Endothelial cell of umbilical vein (primary cell): ENCODE data around the gene VPS11.

Experiments used
- EZH2 ChIP-seq: IDR thresholded peaks from 2 replicates; pipeline ENCODE4 v1.6.1; 2012; ENCODE audit warnings: borderline replicate concordance, low read depth, mild to moderate bottlenecking, moderate library complexity, low read length, inconsistent platforms; ENCODE audit not compliant: severe bottlenecking
- JUN ChIP-seq: IDR thresholded peaks from 2 replicates; pipeline ENCODE4 v1.6.1; 2011; ENCODE audit warnings: borderline replicate concordance, low read depth; ENCODE audit not compliant: insufficient read length, insufficient read depth
- MYC ChIP-seq: IDR thresholded peaks from one replicate; pipeline ENCODE4 v1.6.1; 2011; ENCODE audit warnings: mild to moderate bottlenecking, low read depth, low read length
- POLR2A ChIP-seq: IDR thresholded peaks from 2 replicates; pipeline ENCODE4 v1.6.1; 2012; ENCODE audit warnings: low read depth, mild to moderate bottlenecking, control low read depth, low read length
- POLR2AphosphoS5 ChIP-seq: IDR thresholded peaks from 2 replicates; pipeline ENCODE4 v1.6.1; 2012; ENCODE audit warnings: low read depth, mild to moderate bottlenecking, control low read depth, low read length, moderate library complexity; ENCODE audit not compliant: insufficient read depth
- TF ChIP-seq, protein P1 (sequence below), 2 donors: IDR thresholded peaks; 1 replicate in 1 of 2; 2 replicates in 1 of 2; pipeline ENCODE4 v1.5.1; 2011; ENCODE audit warnings: low read length in 2 of 2, mild to moderate bottlenecking in 2 of 2, moderate library complexity in 2 of 2, control low read depth in 1 of 2, inconsistent platforms in 1 of 2, low read depth in 1 of 2; ENCODE audit not compliant: insufficient read depth in 1 of 2; ENCODE audit errors: extremely low read depth in 1 of 2
- TF ChIP-seq, protein P2 (sequence below): IDR thresholded peaks from 2 replicates; pipeline ENCODE4 v1.6.1; 2011; ENCODE audit not compliant: insufficient read depth, insufficient read length

GRCh38 chr11:119107538-119108145 lies 40.0 kb downstream of the VPS11 start:
- no peak for TF ChIP-seq POLR2A
- TF ChIP-seq, protein P1, sequence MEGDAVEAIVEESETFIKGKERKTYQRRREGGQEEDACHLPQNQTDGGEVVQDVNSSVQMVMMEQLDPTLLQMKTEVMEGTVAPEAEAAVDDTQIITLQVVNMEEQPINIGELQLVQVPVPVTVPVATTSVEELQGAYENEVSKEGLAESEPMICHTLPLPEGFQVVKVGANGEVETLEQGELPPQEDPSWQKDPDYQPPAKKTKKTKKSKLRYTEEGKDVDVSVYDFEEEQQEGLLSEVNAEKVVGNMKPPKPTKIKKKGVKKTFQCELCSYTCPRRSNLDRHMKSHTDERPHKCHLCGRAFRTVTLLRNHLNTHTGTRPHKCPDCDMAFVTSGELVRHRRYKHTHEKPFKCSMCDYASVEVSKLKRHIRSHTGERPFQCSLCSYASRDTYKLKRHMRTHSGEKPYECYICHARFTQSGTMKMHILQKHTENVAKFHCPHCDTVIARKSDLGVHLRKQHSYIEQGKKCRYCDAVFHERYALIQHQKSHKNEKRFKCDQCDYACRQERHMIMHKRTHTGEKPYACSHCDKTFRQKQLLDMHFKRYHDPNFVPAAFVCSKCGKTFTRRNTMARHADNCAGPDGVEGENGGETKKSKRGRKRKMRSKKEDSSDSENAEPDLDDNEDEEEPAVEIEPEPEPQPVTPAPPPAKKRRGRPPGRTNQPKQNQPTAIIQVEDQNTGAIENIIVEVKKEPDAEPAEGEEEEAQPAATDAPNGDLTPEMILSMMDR (IDR thresholded peaks at IDR 0.05; ENCODE audit: extremely low read depth in 1 of 2, insufficient read depth in 1 of 2, low read depth in 1 of 2, low read length in 2 of 2), result no peak
- no peak for TF ChIP-seq POLR2AphosphoS5
- no peak for TF ChIP-seq EZH2
- TF ChIP-seq JUN, result no peak
- TF ChIP-seq MYC, result no peak
- TF ChIP-seq, protein P2, sequence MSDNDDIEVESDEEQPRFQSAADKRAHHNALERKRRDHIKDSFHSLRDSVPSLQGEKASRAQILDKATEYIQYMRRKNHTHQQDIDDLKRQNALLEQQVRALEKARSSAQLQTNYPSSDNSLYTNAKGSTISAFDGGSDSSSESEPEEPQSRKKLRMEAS, result no peak
